H1 (cell line): Measurements from ENCODE around the gene ARMH1. TPM values are rescaled to one million over a fixed set of nuclear protein-coding genes. Genes with fewer than 3 reads are reported as not detected.

Experiments used
- CTCF ChIA-PET: fragments of 300-600 bp; sonication (Branson Sonifier 250); formaldehyde crosslinking; loops from one replicate; lab custom pipeline; 2021; ENCODE audit not compliant: partially characterized antibody; lab: Charles Lee
- POLR2A ChIA-PET: fragments of 300-600 bp; sonication (Branson Sonifier 250); formaldehyde crosslinking; loops from one replicate; lab custom pipeline; 2021; ENCODE audit warnings: inconsistent platforms; ENCODE audit not compliant: partially characterized antibody; lab: Charles Lee
- DNase-seq, 2 experiments: peaks; one replicate each; pipeline versions ENCODE4 v3.0.0 to v3.0.0-alpha.2; 2010 to 2022; ENCODE audit warnings: low spot score in 2 of 2, low read depth in 1 of 2, mixed read lengths in 1 of 2
- FAIRE-seq: peaks from 2 replicates; lab custom pipeline; 2011; peaks lifted over from hg19 to GRCh38; lab: Jason Lieb, UNC
- H2AFZ ChIP-seq: 2 replicates; pipeline ENCODE4 v1.8.1; 2012; ENCODE audit warnings: low read length, inconsistent platforms
- H2AK5ac ChIP-seq: 2 replicates; pipeline ENCODE4 v1.6.1; 2013; ENCODE audit warnings: low read depth, low read length
- H2BK120ac ChIP-seq: replicated peaks from 2 replicates; pipeline ENCODE3; 2013; ENCODE audit warnings: low read depth, low read length, inconsistent platforms
- H2BK12ac ChIP-seq: 2 replicates; pipeline ENCODE4 v1.6.1; 2013; ENCODE audit warnings: low read depth, low read length
- H2BK15ac ChIP-seq: 2 replicates; pipeline ENCODE4 v1.6.1; 2013; ENCODE audit warnings: low read length
- H2BK20ac ChIP-seq: 2 replicates; pipeline ENCODE4 v1.6.1; 2013; ENCODE audit warnings: low read length
- H2BK5ac ChIP-seq: 2 replicates; pipeline ENCODE4 v1.6.1; 2013; ENCODE audit warnings: low read depth, low read length
- H3K14ac ChIP-seq: 2 replicates; pipeline ENCODE4 v1.6.1; 2013; ENCODE audit warnings: inconsistent platforms; ENCODE audit not compliant: insufficient read length
- H3K18ac ChIP-seq: 2 replicates; pipeline ENCODE4 v1.6.1; 2013; ENCODE audit warnings: low read length; ENCODE audit errors: extremely low read depth
- H3K23ac ChIP-seq: 2 replicates; pipeline ENCODE4 v1.6.1; 2013; ENCODE audit warnings: inconsistent platforms; ENCODE audit not compliant: insufficient read length
- H3K23me2 ChIP-seq: 2 replicates; pipeline ENCODE4 v1.6.1; 2013; ENCODE audit warnings: low read depth, low read length
- H3K27ac ChIP-seq: 2 replicates; pipeline ENCODE4 v1.6.1; 2011; ENCODE audit warnings: low read depth, low read length, inconsistent platforms
- H3K27me3 ChIP-seq, 4 experiments: replicated peaks in 1 of 4; 1 replicate in 1 of 4; 2 replicates in 3 of 4; pipeline versions ENCODE4 v1.6.1 to v1.8.1; 2011 to 2013; ENCODE audit warnings: low read length in 3 of 4, mild to moderate bottlenecking in 3 of 4, inconsistent platforms in 2 of 4, mixed read lengths in 2 of 4, moderate library complexity in 1 of 4; ENCODE audit not compliant: control insufficient read depth in 3 of 4, insufficient read depth in 3 of 4; ENCODE audit errors: extremely low read depth in 1 of 4
- H3K36me3 ChIP-seq, 4 experiments: 2 replicates each; pipeline versions ENCODE4 v1.6.1 to v1.8.1; 2011 to 2013; ENCODE audit warnings: mild to moderate bottlenecking in 4 of 4, low read length in 3 of 4, moderate library complexity in 2 of 4, control low read depth in 1 of 4, inconsistent platforms in 1 of 4; ENCODE audit not compliant: insufficient read depth in 4 of 4, control insufficient read depth in 2 of 4
- H3K4ac ChIP-seq: replicated peaks from 2 replicates; pipeline ENCODE3; 2013; ENCODE audit warnings: low read length, low read depth, mixed read lengths, inconsistent platforms; ENCODE audit not compliant: insufficient read length
- H3K4me1 ChIP-seq, 4 experiments: replicated peaks in 1 of 4; 1 replicate in 1 of 4; 2 replicates in 3 of 4; pipeline versions ENCODE4 v1.6.1 to v1.8.1; 2011 to 2013; ENCODE audit warnings: low read length in 3 of 4, inconsistent platforms in 2 of 4, mixed read lengths in 1 of 4; ENCODE audit not compliant: insufficient read depth in 4 of 4, control insufficient read depth in 3 of 4
- H3K4me2 ChIP-seq, 2 experiments: 2 replicates each; pipeline versions ENCODE4 v1.6.1 to v1.8.1; 2011 to 2013; ENCODE audit warnings: low read depth in 2 of 2, low read length in 2 of 2, control low read depth in 1 of 2, inconsistent platforms in 1 of 2, mild to moderate bottlenecking in 1 of 2; ENCODE audit not compliant: insufficient read depth in 1 of 2
- H3K4me3 ChIP-seq, 4 experiments: fragments of 200-600, 300-600 bp in 1 of 4; sonication (generic), shearing (Covaris generic), sonication (Bioruptor Twin) in 1 of 4; 2 replicates each; pipeline versions ENCODE4 v1.5.1 to v1.8.1; 2011 to 2016; ENCODE audit warnings: low read length in 4 of 4, low read depth in 3 of 4, control low read depth in 2 of 4, inconsistent platforms in 2 of 4, mild to moderate bottlenecking in 2 of 4, mixed read lengths in 1 of 4, moderate library complexity in 1 of 4; ENCODE audit not compliant: insufficient read depth in 2 of 4; ENCODE audit errors: extremely low read depth in 1 of 4
- H3K56ac ChIP-seq: replicated peaks from 2 replicates; pipeline ENCODE3; 2013; ENCODE audit warnings: low read depth, mild to moderate bottlenecking, mixed read lengths, low read length, inconsistent platforms; ENCODE audit not compliant: insufficient read length
- H3K79me1 ChIP-seq: 2 replicates; pipeline ENCODE4 v1.6.1; 2013; ENCODE audit warnings: low read depth, low read length, control low read depth
- H3K79me2 ChIP-seq, 2 experiments: 2 replicates each; pipeline versions ENCODE4 v1.6.1 to v1.8.1; 2012 to 2013; ENCODE audit warnings: low read length in 2 of 2, mild to moderate bottlenecking in 2 of 2, inconsistent platforms in 1 of 2; ENCODE audit not compliant: insufficient read depth in 2 of 2, control insufficient read depth in 1 of 2
- H3K9ac ChIP-seq, 4 experiments: replicated peaks in 1 of 4; 1 replicate in 1 of 4; 2 replicates in 3 of 4; pipeline versions ENCODE4 v1.6.1 to v1.8.1; 2011 to 2013; ENCODE audit warnings: low read depth in 3 of 4, low read length in 3 of 4, control low read depth in 2 of 4, mild to moderate bottlenecking in 2 of 4, moderate library complexity in 2 of 4, inconsistent platforms in 1 of 4; ENCODE audit errors: extremely low read depth in 1 of 4
- H3K9me3 ChIP-seq, 2 experiments: 2 replicates each; pipeline versions ENCODE4 v1.6.1 to v1.8.1; 2012 to 2013; ENCODE audit warnings: mild to moderate bottlenecking in 2 of 2, moderate library complexity in 2 of 2, control low read depth in 1 of 2, inconsistent platforms in 1 of 2, low read depth in 1 of 2, low read length in 1 of 2, mixed read lengths in 1 of 2; ENCODE audit not compliant: insufficient read depth in 2 of 2
- H4K20me1 ChIP-seq, 2 experiments: replicated peaks in 1 of 2; 2 replicates each; pipeline versions ENCODE3 to v1.8.1; 2011 to 2013; ENCODE audit warnings: inconsistent platforms in 2 of 2, low read length in 2 of 2, mild to moderate bottlenecking in 1 of 2; ENCODE audit not compliant: insufficient read depth in 2 of 2, control insufficient read depth in 1 of 2
- H4K5ac ChIP-seq: 2 replicates; pipeline ENCODE4 v1.6.1; 2013; ENCODE audit warnings: low read length, low read depth, mixed read lengths, inconsistent platforms; ENCODE audit not compliant: insufficient read length
- H4K8ac ChIP-seq: 2 replicates; pipeline ENCODE4 v1.8.0; 2013; ENCODE audit warnings: mild to moderate bottlenecking, moderate library complexity, low read length, inconsistent platforms; ENCODE audit not compliant: insufficient read depth; ENCODE audit errors: extremely low read depth
- H4K91ac ChIP-seq: replicated peaks from 2 replicates; pipeline ENCODE3; 2013; ENCODE audit warnings: low read length, mixed read lengths, inconsistent platforms; ENCODE audit not compliant: insufficient read length
- JUN ChIP-seq: IDR thresholded peaks from 2 replicates; pipeline ENCODE4 v1.6.1; 2011; ENCODE audit warnings: low read depth, mild to moderate bottlenecking, improper control_type of control experiment, low read length
- NRF1 ChIP-seq: IDR thresholded peaks from 2 replicates; pipeline ENCODE4 v1.6.1; 2011; ENCODE audit warnings: mild to moderate bottlenecking, low read depth, low read length, improper control_type of control experiment
- RAD21 ChIP-seq, 2 experiments: IDR thresholded peaks in 1 of 2; conservative IDR thresholded peaks in 1 of 2; 2 replicates each; pipeline ENCODE4 v1.6.1; 2011; ENCODE audit warnings: low read depth in 2 of 2, low read length in 2 of 2, improper control_type of control experiment in 1 of 2, inconsistent platforms in 1 of 2, mild to moderate bottlenecking in 1 of 2, moderate library complexity in 1 of 2
- WGBS, 2 experiments: shearing (Covaris generic) in 1 of 2; methylation state at CpG; one replicate each; pipeline versions ENCODE4 v1.1.6 to v1.1.7; 2013 to 2015; ENCODE audit warnings: low lambda C conversion rate in 2 of 2, mixed read lengths in 2 of 2, inconsistent platforms in 1 of 2, low coverage in 1 of 2, missing lambda C conversion rate in 1 of 2; ENCODE audit not compliant: insufficient replicate concordance in 2 of 2, insufficient coverage in 1 of 2, insufficient read length in 1 of 2; ENCODE audit errors: extremely low coverage in 1 of 2, missing lambda C conversion rate in 1 of 2; 5-methylcytosine and 5-hydroxymethylcytosine counted together
- polyA plus RNA-seq, 7 experiments: library from polyadenylated mRNA; depleted of rRNA in 3 of 7; stranded (reverse) in 5 of 7; unstranded in 2 of 7; fragments of >200 nt in 5 of 7; fragments of 200-250 nt in 2 of 7; gene quantifications; 1 replicate in 5 of 7; 2 replicates in 1 of 7; 4 replicates in 1 of 7; pipeline versions ENCODE4 v1.2.1 to v1.2.3, GENCODE V29; 2011 to 2013; ENCODE audit warnings: missing spikeins in 2 of 7, mixed read lengths in 2 of 7
- total RNA-seq: library from RNA; stranded (reverse); fragmentation: NEBNext Ultra II Directional; extraction: Animal tissue kit (Norgen Biotek cat#: 25700); gene quantifications from 2 replicates; pipeline ENCODE4 v1.2.1, GENCODE V29; 2021

ARMH1 gene
- total and polyA plus RNA-seq, 2 of the 8 experiments (the other 6 are each of a cell fraction or from before 2014, with no cell fraction given), result 0.82 to 0.85 TPM

GRCh38 chr1:44717156-44717555, 42.6 kb downstream of the ARMH1 start:
- Histone ChIP-seq H3K36me3 (no peaks in the 10 kb centered on the region), H3K4me1 (no peaks in the 10 kb centered on the region), H3K23ac (no peak overlapping the region), H2BK5ac (no peak overlapping the region), H3K79me2 (no peaks in the 10 kb centered on the region), H4K20me1 (no peaks in the 10 kb centered on the region), H2BK15ac (no peak overlapping the region), H2BK20ac (no peak overlapping the region), H3K9ac (no peak overlapping the region), H3K27me3 (no peaks in the 10 kb centered on the region), H3K79me1 (no peaks in the 10 kb centered on the region), H2BK12ac (no peak overlapping the region), H3K4me2 (no peak overlapping the region), H3K23me2 (no peaks in the 10 kb centered on the region), H3K4ac (no peak overlapping the region), H4K8ac (no peak overlapping the region), H3K4me3 (no peak overlapping the region), H3K14ac (no peak overlapping the region), H2AFZ (no peak overlapping the region), H2AK5ac (no peak overlapping the region), H3K27ac (no peak overlapping the region), H3K56ac (no peak overlapping the region), H2BK120ac (no peak overlapping the region), H3K18ac (no peak overlapping the region), H3K9me3 (no peaks in the 10 kb centered on the region), H4K91ac (no peak overlapping the region), H4K5ac (no peak overlapping the region)
- WGBS, 2 experiments, result 92% methylated on average over 4 of the region's 4 CpGs; no CpG with 5 or more reads in 1 of the 2 experiments
- TF ChIP-seq JUN (no peak), RAD21 (IDR thresholded peaks at IDR 0.05 in 1 of 2, conservative IDR thresholded peaks at IDR 0.05 in 1 of 2; ENCODE audit: low read depth in 2 of 2, low read length in 2 of 2) (no peak), NRF1 (no peak)
- POLR2A ChIA-PET, result interaction anchor here (1.0 to 22.5 kb wide), 4 partner anchors 13 to 102 kb away, joined by 3 to 428 read pairs (median 8); partner anchors contain the start of genes BEST4, RNU5D-1 and RPS8
- no peak for FAIRE-seq
- DNase-seq, result no peak
- CTCF ChIA-PET, result interaction anchor here (0.6 to 10.2 kb wide), 13 partner anchors 8 to 361 kb away, joined by 3 to 107 read pairs (median 4); partner anchors contain the start of gene RNU5D-1
